ENCODE results near the gene DNMBP. TPM values are rescaled to one million over a fixed set of nuclear protein-coding genes. Genes with fewer than 3 reads are reported as not detected.

The DNMBP gene
- total RNA-seq, 3 donors from 2014 or later: 37.1 to 60.0 (median 48.3) TPM

DNA sequence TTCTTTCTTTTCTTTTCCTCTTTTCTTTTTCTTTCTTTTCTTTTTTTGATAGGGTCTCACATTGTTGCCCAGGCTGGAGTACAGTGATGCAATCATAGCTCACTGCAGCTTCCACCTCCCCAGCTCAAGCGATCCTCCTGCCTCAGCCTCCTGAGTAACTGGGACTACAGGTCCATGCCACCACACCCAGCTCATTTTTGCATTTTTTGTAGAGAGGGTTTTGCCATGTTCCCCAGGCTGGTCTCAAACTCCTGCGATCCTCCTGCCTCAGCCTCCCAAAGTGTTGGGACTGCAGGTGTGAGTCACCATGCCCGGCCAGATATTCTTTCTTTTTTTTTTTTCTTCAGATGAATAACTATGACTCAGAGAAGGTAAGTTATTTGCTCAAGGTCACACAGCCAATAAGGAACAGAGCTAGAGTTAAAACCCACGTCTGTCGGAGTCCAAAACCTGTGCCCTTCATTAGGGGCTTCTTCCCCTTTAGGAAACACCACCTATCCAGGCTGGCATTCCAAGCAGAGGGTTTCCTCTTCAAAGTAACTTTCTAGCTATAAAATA lies 28.1 kb upstream of the DNMBP start:
- DNase-seq: no peak
- peak; percentile 84 for ATAC-seq
- no peaks in the 10 kb centered on the region for H3K36me3 ChIP-seq (ENCODE audit: low read depth)
- H3K4me1 ChIP-seq (ENCODE audit: low read depth): peaks cover 3% of the 10 kb centered on the region
- no peak overlapping the region for H3K4me3 ChIP-seq
- no peaks in the 10 kb centered on the region for H3K9me3 ChIP-seq
- intact Hi-C loops (cut with DNase I, micrococcal nuclease): no loop called here
- no peak for TF ChIP-seq CTCF (IDR thresholded peaks at IDR 0.05)

DNA sequence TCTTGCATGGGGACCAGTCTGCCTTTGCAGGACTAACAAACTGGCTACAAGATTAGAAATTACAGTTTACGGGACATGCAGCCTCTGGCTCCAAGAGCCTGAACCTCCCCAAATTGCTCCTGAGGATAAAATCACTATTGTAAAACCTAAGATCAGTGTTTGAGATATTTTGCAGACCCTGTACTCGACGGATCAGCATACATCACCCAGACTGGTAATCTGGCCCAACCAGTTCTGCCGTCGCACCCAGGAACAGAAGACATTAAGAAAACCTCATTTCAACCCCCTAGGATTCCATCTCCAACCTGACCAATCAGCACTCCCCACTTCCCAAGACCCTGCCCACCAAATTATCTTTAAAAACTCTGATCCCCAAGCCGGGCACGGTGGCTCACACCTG lies 27.1 kb upstream of the DNMBP start:
- TF ChIP-seq CTCF (IDR thresholded peaks at IDR 0.05): no peak
- intact Hi-C loops (cut with DNase I, micrococcal nuclease): no loop called here

DNA sequence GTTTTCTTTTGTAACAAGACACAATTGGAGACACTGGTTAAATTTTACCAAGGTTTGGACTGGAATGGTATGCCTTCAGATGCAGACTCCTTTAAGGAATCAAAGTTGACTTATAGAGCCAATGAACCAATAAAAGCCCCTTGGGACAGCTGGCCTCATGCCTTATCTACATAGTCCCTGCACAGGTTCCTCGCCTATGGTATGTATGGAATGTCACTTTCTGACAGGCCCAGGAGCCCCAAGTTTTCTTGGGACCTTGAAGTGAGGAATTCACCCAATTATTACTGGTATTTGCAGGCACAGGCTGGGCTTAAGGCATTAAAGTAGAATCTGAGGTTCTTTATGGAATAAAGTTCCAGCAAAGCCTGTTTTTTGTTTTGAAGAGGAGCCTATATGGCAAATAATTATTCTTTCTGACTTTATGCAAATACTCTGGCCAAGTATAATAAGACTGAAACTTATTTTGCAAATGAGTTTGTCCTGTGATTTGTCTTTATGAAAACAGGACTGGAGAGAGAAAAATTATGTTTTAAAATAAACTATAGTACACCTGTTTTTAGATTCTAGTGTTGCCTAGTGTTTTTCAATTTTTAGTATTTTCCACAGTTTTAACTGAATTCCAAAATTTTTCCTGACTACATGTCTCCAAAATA lies 24.1 kb upstream of the DNMBP start:
- Histone ChIP-seq H3K9me3 (no peaks in the 10 kb centered on the region), H3K36me3 (ENCODE audit: low read depth) (no peaks in the 10 kb centered on the region), H3K4me3 (no peak overlapping the region), H3K4me1 (ENCODE audit: low read depth) (peaks cover 3% of the 10 kb centered on the region)
- ATAC-seq (no peak), DNase-seq (no peak)
- intact Hi-C loops (cut with DNase I, micrococcal nuclease): no loop called here
- TF ChIP-seq CTCF (IDR thresholded peaks at IDR 0.05): no peak

More for the DNA sequence above, 27.1 kb upstream of the DNMBP start:
- Histone ChIP-seq H3K36me3 (ENCODE audit: low read depth) (no peaks in the 10 kb centered on the region), H3K4me3 (no peak overlapping the region), H3K9me3 (no peaks in the 10 kb centered on the region), H3K4me1 (ENCODE audit: low read depth) (peaks cover 3% of the 10 kb centered on the region)
- ATAC-seq (no peak), DNase-seq (no peak)

- intact Hi-C loops (cut with DNase I, micrococcal nuclease): no loop called here
- no peaks in the 10 kb centered on the region for H3K36me3 ChIP-seq (ENCODE audit: low read depth)
Measured at GRCh38 chr10:100027416-100027815, 17.7 kb upstream of the DNMBP start.

GRCh38 chr10:100025576-100025975 lies 15.8 kb upstream of the DNMBP start:
- peaks cover 7% of the 10 kb centered on the region for H3K9me3 ChIP-seq
- no peak overlapping the region for H3K4me3 ChIP-seq
- no peaks in the 10 kb centered on the region for H3K36me3 ChIP-seq (ENCODE audit: low read depth)
- ATAC-seq (no peak), DNase-seq (no peak)
- intact Hi-C loops (cut with DNase I, micrococcal nuclease): no loop called here
- TF ChIP-seq CTCF (IDR thresholded peaks at IDR 0.05): no peak
- no peaks in the 10 kb centered on the region for H3K4me1 ChIP-seq (ENCODE audit: low read depth)

More at GRCh38 chr10:100027416-100027815, 17.7 kb upstream of the DNMBP start:
- no peak for TF ChIP-seq CTCF (IDR thresholded peaks at IDR 0.05)
- Histone ChIP-seq H3K4me1 (ENCODE audit: low read depth) (no peaks in the 10 kb centered on the region), H3K4me3 (no peak overlapping the region), H3K9me3 (peaks cover 7% of the 10 kb centered on the region)
- DNase-seq (no peak), ATAC-seq (no peak)
